NCI-H345 treated with DMSO at 0.1 percent for 48 hours (cell line): ENCODE measurements around the gene BCL2L11.

Experiments used
- DNase-seq: peaks from one replicate; lab custom pipeline; 2025; ENCODE audit not compliant: unreplicated experiment; lab: John Stamatoyannopoulos, UW

BCL2L11 gene

GRCh38 chr2:111190816-111191540, 70.3 kb downstream of the BCL2L11 start:
- DNase-seq: no peak

- no peak for DNase-seq
These were observed 71.2 kb downstream of the BCL2L11 start for GRCh38 chr2:111191877-111192276.

GRCh38 chr2:111192776-111193368, 72.2 kb downstream of the BCL2L11 start:
- DNase-seq: no peak

GRCh38 chr2:111194835-111195621, 74.3 kb downstream of the BCL2L11 start:
- peak; percentile 25 for DNase-seq

- DNase-seq: no peak
These were observed 75.7 kb downstream of the BCL2L11 start for GRCh38 chr2:111196435-111196834.

GRCh38 chr2:111198701-111199100, 78.0 kb downstream of the BCL2L11 start:
- DNase-seq: no peak

GRCh38 chr2:111199840-111200239, 79.1 kb downstream of the BCL2L11 start:
- DNase-seq: no peak

- DNase-seq: peak; percentile 81
These were observed 79.7 kb downstream of the BCL2L11 start for GRCh38 chr2:111200333-111200881.

GRCh38 chr2:111201214-111201613, 80.5 kb downstream of the BCL2L11 start:
- DNase-seq: no peak

GRCh38 chr2:111202266-111203040, 81.7 kb downstream of the BCL2L11 start:
- no peak for DNase-seq

GRCh38 chr2:111204706-111205105, 84.0 kb downstream of the BCL2L11 start:
- DNase-seq: no peak

- no peak for DNase-seq
These were observed 85.1 kb downstream of the BCL2L11 start for GRCh38 chr2:111205774-111206173.

GRCh38 chr2:111207851-111208250, 87.1 kb downstream of the BCL2L11 start:
- no peak for DNase-seq

- no peak for DNase-seq
These were observed 87.9 kb downstream of the BCL2L11 start for GRCh38 chr2:111208639-111209038.

- DNase-seq: no peak
These were observed 88.4 kb downstream of the BCL2L11 start for GRCh38 chr2:111209045-111209514.

- no peak for DNase-seq
These were observed 89.3 kb downstream of the BCL2L11 start for GRCh38 chr2:111210036-111210435.

- no peak for DNase-seq
These were observed 93.2 kb downstream of the BCL2L11 start for GRCh38 chr2:111213877-111214276.

- no peak for DNase-seq
These were observed 96.3 kb downstream of the BCL2L11 start for GRCh38 chr2:111216811-111217652.
